ENCODE data around the gene INS.
"Not testable (repeated sequence)": the region's sequence is repeated elsewhere in the genome, so short reads cannot be mapped to it uniquely, and the experiment has no call there.

Gene INS

DNA sequence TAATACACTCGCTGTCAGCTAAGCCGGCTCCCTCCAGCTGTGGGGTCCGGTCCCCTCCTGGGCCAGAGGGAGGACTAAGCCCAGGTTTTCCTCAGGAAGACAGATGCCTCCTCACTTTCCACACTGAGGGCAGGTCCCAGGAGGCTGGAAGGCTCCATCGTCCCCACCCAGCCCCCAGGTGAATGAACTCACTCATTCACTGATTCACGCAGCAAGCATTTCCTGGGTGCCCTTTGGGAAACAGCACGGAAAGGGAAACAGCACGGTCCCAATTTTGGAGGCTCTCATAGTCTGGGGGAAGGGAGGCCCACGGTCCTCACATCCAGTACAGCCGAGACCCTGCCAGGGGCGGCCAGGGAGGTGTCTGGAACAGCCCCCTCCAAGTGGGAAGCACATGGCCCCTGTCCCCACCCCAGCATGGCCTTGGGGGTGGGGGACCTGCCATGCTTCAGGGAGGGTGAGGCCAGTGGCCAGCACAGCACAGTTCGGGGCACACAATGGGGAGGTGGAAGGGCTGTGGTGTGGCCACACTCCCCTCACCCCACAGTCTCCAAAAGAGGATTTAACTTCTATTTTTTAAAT is 19.9 kb upstream of the INS start:
- no peak for DNase-seq

DNA sequence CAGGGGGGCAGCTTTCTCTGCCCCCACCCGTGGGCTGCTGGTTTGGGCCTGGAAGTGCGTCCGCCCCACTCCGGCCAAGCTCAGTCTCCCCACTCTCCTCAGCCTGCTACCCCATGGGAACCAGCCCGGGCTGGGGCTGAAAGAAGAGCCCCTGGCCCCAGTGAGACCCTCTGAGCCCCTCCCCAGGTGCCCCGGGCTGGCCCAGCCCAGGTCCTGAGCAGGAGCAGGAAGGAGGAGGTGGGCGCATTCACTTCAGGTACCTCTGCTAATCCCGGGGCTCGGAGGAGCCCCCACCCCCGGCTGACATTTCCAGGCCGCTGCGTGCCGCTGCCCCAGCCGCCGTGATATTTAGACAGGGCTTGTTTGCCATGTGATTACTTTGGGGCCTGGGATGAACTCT is 19.3 kb upstream of the INS start:
- DNase-seq, result no peak

DNA sequence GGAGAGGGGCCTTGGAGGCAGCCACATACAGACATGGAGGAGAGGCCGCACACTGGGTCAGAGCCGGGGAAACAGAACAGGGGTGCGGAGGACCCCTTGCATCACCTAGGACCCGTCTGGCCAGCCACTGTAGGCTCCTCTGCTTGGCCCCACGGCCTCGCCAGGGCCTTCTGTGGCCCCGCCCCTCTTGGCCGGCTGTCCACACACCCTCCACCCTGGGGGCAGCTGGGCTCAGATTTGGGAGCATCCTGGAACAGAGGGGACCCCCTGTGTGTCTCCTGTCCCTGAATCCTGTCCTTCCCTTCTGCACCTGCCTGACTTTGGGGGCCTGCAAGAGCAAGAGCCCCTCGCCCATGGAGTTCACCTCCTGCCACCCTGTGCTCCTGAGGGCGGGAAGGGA is 18.5 kb upstream of the INS start:
- no peak for DNase-seq

DNA sequence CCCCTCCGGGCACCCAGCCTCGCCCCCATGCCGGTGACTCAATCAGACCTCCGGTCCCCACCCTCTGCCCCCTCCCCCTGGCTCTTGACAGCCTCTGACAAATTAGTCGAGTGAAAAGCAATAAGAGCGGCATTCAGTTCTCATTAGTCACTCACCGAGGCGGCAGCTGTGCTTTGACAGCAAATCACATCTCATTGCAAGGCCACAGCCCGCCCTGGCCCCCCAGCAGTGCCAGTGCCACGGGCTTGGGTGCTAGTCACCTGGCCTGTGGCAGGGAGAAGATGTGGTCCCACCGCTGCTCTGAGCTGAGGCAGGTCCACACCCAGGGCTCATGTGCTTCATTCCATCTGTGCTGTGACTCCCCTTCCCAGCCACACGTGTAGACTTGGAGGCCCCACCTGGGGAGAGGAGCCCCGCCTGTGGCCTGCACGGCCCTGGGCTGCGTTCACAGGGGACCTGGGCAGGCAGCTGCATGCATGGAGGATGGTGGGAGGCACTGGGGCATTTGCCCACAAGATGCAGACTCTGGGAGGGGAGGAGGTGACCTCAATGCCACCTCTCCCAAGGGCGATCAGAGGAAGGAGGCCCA is 18.0 kb upstream of the INS start:
- no peak for DNase-seq

DNA sequence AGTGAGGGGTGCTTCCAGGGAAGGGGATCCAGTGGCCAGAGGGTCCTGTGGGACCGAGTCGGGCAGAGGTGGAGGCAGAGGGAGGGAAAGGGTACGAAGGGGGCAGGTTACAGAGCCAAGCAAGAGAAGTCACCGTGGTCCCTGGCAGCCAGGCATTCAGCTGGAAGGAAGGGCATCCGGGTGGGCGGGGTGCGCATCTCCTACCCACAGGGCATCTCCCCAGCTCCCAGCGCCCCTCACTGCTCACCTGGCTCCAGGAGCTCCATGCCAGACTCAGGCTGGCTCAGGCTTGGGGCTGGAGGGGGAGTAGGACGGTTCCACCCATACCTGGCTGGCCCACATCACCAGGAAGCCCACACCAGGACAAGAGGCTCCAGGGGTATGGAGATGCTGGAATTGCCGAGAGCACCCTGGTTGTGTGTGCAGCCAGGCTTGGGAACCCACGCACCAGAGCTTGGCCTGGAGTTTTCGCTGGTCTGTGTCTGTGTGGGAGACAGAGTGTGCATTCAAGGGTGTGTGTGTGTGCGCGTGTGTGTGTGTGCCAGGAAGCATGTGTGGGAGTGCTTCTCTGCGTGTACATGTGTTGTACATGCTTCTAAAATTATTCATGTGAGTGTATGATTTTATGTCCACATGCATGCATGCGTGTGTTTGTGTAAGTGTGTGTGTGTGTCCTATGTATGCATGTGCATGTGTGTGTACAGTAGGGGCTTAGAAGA is 17.2 kb upstream of the INS start:
- not testable (repeated sequence) for DNase-seq

DNA sequence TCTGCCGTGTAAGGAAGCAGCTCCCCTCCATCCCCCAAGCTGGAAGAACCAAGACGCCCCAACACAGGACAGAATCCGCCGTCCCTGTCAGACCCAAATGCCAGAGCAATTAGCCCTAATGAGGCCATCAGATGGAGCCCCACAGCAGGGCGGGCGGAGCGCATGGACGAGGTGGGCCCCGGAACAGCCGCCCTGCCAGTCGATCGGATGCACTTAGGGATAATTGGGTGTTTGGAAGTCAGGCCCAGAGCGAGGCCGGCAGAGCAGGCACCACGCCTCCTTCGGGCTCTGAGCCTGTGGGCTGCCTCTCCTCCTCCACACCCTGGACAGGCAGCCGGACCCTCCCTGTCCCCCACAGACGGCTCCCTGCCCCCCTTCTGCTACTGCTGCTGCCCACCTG is 16.1 kb upstream of the INS start:
- no peak for DNase-seq

DNA sequence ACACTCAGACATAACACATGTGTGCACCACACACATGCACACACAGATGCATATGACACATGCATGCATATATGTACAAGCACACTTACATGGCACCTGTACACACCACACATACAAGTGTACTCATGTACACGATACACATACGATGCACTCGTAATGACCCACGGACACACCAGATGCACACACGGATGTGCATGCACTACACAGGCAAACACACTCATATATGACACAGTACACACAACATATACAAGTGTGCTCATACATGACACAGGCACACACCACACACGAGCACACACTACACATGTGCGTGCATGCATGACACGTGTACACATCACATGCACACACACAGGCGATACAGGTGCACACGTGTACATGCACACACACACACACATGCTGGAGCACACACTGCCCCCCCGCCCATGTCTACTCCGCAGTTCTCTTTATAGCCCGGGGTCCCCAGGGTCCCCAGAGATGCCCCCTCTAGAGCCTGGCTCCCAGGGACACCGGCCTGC is 15.4 kb upstream of the INS start:
- no peak for DNase-seq

DNA sequence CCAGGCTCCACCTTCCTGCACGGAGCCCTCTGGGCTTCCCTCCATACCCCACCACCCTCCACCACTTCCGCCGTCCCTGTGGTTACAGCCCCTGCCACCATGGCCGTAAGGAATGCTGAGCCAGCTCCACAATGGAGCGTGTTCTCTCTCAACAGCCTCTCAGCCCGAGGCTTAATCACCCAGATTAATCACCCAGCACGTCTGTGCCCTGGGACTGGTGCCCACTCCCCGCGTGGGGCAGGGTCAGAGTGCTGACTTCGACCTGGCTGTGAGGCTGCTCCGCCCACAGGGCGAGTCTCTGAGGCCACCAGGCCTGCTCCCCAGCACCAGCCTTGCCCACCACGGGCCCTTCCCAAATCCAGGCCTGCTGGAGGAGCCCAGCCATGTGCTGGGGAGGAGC is 14.7 kb upstream of the INS start:
- DNase-seq, result no peak

DNA sequence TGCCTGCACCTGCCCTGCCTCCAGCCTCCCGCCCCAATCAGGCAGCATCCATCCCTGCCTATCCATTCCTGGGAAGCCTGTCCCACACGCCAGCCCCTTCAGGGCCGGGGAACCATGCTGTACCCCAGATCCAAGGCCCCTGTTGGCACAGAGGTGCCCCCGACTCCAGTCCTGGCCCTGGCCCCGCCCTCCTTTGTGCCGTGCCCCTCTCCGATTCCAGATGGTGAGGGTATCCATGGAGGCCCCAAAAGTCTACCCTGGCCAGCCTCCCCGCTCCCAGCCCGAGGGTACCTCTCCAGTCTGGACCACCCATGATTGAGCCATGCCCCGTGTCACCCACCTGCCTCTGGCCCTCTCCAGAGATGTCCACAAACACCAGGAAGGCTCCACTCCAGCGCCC is 13.4 kb upstream of the INS start:
- no peak for DNase-seq

DNA sequence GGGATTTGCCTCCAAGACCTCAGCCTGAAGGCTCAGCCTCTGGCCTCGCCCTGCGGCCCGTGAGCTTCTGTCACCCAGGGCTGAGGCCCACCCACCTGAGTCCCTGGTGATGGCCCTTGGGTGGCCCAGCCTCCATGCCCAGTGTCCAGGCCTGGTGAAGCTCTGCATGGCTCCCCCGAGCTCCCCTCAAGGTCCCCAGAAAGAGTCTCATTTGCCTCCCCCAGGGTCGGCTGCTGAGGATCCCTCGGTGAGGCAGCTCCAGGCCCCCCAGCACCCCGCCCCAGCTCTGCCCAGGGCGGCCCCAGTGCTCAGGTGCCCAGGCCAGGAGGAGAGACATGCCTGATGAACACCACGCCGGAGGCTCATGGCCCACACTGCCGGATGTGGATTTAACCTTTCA is 12.8 kb upstream of the INS start:
- no peak for DNase-seq

DNA sequence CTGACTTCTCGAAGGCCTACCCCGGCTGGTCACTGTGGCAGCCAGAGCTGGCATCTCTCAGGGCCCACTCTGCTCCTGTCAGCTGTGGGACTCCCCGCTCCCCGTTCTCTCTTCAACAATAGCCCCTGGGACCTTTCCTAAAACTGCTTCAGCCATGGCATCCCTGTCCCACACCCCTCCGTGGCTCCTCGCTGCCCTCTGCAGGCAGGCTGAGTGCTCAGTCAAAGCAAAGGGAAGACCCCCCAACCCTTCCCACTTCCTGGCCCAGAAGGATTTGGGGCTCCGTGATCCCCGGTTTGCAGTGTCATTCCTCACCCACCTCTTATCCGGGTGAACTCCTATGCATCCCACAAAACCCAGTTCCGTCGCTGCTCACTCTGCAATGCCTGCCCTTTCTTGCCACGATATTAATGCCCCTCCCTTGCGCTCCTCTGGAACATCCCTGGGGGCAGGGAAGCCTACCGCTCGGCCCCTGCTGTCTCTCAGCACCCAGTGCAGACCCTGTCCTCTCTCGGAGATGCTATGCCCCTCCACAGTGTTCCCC is 12.2 kb upstream of the INS start:
- DNase-seq, result no peak

DNA sequence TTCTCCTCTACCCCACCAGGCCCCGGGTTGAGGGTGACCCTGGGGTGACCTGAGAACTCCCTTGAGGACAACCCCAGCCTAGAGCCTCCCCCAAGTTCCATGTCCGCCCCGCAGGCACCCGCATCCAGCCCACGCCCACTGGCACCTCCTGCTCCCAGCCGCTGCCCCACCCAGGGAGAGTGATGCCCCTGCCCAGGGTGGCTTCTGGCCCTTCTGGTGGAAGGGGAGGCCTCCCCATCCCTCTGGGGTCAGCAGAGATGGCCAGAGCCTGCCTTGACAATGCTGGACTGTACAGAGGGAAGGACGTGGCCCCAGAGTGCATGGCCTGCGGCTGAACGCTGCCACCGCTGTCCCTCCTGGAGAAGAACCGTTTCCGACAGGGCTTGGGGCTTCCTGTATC is 11.7 kb upstream of the INS start:
- no peak for DNase-seq

DNA sequence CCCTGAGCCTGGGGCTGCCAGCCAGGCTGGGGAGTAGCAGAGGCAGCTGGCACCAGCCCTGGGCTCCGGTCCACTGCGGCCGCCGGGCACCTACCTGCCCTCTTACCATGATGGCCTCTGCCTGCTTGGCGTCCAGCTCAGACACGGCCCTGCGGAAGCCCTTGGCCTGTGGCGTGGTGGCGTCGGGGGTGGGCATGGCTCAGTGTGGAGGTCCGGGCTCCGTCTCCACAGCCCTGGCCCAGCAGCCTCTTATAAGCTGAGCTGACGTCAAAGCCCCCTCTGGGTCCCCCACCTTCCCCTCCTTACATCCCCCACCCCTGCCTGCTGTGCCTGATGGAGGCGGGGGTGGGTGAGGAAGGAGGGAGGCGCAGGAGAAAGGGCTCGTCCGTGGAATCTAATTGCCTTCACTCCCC is 10.6 kb upstream of the INS start, which contains the start of gene TH:
Gene TH (minus strand): TSS at position 225 of the 413 bp plus-strand sequence. CDS start 29 bp downstream, at position 196.
- no peak for DNase-seq

DNA sequence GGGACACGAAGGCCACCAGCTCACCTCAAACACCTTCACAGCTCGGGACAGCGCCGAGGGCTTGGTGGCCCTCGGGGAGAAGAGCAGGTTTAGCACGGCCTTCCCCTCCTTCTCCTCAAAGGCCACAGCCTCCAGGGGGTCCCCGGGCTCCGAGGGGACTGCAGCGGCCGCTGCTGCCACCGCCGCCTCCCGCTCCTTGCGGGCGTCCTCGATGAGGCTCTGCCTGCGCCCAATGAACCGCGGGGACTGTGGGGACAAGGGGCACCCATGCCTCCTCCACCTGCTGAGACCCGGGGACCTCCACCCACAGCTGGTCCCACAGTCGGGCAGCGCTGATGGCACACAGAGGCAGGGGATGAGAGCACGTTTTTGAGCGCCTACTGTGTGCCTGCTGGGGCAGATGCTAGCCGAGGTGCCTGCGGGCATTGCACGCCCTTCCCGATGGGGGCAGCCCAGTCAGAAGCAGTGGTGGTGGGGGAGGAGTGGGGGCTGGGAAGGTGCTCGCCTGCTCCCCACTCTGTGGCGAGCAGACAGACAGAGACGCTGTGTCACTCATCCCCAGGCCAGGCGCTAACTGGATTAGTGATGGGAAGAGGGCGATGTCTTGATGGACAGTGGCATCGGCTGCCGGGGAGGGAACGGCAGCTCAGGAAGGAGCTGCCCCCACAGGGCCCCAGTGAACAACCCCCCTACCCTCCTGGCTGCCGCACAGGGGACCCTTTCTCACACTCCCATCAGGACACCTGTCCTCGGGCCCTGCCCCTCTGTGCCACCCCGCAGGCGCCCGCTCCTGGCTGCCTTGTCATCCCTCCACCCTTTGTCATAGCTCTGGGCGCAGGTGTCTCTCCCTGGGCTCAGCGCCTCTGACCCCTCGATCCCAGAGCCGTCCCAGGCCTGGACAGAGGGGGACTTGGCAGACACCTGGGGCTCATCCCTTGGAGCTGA is 8.9 kb upstream of the INS start:
- DNase-seq, result no peak

DNA sequence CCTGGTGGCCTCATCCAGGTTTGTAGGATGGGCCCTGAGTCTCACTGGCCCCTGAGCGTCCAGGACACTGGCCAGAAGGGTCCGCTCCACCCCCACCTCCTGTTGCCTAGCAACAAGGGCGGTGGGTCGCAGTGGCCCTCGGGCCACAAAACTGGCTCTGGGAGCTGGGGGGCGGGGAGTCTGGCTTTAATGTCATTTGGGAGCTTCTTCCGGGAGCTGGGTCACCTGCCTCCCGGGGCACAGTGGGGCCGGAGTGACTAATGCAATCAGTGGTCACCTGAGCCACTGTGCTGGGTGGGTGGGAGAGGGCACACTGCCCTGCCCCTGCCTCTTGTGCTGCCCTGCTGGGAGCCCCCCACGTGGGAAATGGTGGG is 8.0 kb upstream of the INS start:
- DNase-seq, result no peak

DNA sequence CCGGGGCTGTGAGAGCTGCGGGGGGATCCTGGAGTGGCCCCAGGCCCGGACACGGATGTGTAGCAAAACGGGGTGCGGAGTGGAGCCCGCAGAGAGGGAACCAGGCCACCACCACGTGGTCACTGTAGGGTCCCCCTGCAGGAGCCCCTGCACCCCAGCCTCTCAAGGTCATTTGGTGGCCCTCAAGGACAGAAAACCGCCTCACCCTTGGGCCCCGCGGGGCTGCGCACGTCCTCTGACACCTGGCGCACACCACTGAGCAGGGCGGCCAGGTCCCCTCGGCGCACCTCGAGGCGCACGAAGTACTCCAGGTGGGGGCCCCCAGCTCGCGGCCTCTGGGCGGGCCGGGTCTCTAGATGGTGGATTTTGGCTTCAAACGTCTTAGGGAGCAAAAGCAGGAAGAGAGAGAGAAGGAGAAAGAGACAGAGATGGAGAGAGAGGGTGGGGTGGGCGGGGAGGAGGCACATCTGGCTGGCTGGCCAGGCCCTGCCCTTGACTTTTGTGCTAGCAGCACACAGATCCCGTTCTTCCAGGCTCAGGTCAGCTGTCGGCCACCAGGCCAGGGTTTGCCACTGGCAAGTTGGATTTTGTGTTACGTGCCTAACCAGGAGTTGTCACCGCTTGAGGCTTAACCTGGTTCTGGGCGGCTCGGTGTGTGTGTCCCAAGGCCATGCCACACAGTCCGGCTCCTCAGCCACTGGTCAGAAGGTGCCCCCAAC is 7.4 kb upstream of the INS start:
- DNase-seq, result no peak

DNA sequence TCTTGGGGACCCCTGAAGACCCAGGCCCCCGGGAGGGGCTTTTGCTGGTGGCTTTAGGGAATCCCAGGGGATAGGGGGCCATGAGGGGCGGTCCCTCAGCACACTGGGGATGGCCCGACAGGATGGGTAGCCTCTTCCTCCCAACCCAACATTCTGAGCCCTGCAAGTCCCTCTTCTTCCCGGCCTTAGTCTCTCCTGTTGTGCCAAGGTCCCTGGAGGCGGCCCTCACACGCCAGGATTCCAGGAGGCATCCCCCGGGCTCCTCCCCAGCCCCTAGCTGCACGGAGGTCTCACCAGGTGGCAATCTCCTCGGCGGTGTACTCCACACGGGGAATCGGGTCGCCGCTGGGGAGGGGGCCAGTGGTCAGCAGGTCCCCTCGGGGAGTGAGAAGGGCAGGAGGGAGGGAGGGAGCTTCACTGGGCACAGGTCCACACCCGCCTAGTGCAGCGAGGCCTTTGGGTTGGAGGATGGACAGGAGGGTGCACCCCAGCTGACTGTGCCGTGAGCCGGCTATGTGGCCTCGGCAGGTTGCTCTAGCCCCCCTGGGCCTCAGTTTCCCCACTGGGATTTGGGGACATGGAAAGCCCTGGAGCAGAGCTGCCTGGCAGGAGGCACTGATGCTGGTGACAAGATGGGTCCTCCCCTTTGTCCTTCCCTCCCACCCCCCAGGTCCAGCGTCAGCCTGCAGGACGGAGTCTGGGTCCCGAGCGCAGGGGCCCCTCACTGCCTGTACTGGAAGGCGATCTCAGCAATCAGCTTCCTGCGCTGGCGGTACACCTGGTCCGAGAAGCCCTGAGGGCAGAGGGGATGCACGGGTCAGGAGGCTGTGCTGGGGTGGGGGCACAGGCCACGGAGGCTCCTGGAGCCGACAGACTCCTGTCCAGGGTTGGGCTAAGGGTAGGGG is 6.4 kb upstream of the INS start:
- DNase-seq, result no peak

DNA sequence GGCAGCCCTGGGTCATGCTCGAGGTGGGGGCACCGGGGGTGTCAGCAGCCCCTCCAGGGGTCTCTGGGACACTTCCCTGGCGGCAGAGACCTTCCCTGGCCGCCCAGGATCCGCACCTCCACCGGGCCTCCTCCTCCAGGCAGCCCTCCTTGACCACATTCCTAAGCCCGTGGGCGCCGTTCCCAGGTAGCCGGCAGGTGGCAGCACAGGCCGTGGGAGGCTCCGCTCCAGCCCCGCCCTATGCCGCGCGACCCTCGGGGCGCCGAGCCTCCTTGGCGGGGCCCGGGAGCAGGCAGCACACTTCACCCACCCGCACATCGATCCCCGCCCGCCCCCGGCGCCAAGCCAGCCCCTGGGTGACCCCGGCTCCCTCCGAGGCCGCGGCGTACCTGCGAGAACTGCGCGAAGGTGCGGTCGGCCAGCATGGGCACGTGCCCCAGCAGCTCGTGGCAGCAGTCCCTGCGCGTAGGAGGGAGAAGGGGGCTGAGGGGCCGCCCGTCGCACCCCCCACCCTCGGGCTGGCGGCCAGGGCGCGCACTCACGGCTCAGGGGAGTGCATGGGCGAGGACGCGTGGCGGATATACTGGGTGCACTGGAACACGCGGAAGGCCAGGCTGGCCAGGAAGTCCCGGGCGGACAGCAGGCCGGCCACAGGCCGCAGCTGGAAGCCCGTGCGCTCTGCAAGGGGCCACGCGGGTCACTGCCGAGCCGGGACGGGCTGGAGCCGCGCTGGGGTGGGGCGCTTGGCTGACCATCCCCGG is 5.3 kb upstream of the INS start:
- DNase-seq, result no peak

DNA sequence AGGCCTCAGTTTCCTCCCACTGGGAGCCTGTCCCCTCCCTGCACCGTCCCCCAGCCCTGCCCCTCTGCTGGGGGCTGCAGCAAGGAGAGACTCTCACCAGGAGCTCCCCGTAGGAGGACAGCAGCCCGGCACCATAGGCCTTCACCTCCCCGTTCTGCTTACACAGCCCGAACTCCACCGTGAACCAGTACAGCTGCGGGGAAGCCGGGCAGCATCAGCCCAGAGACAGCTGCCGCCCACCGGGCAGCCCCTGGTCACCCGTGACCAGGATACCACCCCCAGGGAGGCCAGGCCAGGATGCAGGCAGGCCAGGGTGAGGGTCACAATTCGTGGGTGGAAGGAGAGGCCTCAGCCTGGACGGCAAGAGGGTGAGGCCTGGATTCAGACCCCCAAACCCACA is 4.6 kb upstream of the INS start:
- DNase-seq, result no peak

DNA sequence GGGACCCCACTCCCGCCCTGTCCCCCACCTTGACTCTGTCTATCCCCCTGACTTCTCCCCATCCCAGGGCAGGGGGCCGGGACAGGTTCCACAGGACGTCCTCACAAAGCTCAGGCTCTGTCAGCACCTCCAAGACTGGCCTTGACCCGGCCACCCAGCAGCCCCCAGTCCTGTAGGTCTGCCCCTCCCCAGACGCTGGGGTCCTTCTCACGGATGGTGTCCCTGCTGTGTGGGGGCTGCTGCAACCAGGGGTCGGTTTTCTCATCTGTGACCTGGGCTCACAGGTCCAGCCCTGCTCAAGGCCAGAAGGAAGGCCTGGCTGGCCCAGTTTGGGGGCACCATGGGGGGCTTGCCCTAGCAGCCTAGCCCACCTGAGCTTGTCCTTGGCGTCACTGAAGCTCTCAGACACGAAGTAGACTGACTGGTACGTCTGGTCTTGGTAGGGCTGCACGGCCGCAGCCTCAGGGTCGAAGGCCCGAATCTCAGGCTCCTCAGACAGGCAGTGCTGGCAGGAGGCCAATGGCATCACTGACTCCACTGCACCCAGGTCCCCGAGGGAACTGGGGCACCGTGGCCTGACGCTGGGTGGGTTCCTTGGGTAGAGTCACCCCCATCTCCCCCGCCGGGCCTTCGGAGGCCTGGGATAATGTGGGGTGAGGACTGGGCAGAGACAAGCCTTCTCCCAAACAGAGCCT is 4.0 kb upstream of the INS start:
- DNase-seq, result no peak
